Esophagus muscularis mucosa (tissue), 4 donors: ENCODE measurements around the gene DYNLT2B.

ENCODE experiments used
- CTCF ChIP-seq, 3 experiments: fragments of 200-600 bp in 2 of 3; fragments of 450-650 bp in 1 of 3; sonication (generic) in 2 of 3; IDR thresholded peaks; one replicate each; pipeline ENCODE4 v1.5.1; 2017 to 2019; ENCODE audit warnings: antibody characterized with exemption in 3 of 3, mild to moderate bottlenecking in 2 of 3, moderate library complexity in 1 of 3
- EP300 ChIP-seq: sonication (generic); formaldehyde crosslinking; IDR thresholded peaks from one replicate; pipeline ENCODE4 v1.6.1; 2017; ENCODE audit warnings: antibody characterized with exemption
- POLR2A ChIP-seq: fragments of 450-650 bp; IDR thresholded peaks from one replicate; pipeline ENCODE4 v1.6.1; 2017; ENCODE audit warnings: antibody characterized with exemption, moderate library complexity, mild to moderate bottlenecking, low read depth
- POLR2AphosphoS5 ChIP-seq, 2 donors: sonication (generic); formaldehyde crosslinking; IDR thresholded peaks; one replicate each; pipeline ENCODE4 v1.6.1; 2017; ENCODE audit warnings: antibody characterized with exemption in 2 of 2

- no peak for TF ChIP-seq CTCF (IDR thresholded peaks at IDR 0.05)
- TF ChIP-seq POLR2A: no peak
- no peak for TF ChIP-seq POLR2AphosphoS5 (IDR thresholded peaks at IDR 0.05)
- no peak for TF ChIP-seq EP300
Observed at GRCh38 chr3:196365736-196366135, 47.7 kb upstream of the DYNLT2B start.
